ENCODE measurements around the gene RGS3.

GRCh38 chr9:113546566-113546965 is 83.0 kb downstream of the RGS3 start:
- TF ChIP-seq, protein P1, sequence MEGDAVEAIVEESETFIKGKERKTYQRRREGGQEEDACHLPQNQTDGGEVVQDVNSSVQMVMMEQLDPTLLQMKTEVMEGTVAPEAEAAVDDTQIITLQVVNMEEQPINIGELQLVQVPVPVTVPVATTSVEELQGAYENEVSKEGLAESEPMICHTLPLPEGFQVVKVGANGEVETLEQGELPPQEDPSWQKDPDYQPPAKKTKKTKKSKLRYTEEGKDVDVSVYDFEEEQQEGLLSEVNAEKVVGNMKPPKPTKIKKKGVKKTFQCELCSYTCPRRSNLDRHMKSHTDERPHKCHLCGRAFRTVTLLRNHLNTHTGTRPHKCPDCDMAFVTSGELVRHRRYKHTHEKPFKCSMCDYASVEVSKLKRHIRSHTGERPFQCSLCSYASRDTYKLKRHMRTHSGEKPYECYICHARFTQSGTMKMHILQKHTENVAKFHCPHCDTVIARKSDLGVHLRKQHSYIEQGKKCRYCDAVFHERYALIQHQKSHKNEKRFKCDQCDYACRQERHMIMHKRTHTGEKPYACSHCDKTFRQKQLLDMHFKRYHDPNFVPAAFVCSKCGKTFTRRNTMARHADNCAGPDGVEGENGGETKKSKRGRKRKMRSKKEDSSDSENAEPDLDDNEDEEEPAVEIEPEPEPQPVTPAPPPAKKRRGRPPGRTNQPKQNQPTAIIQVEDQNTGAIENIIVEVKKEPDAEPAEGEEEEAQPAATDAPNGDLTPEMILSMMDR (IDR thresholded peaks at IDR 0.05) = no peak
- TF ChIP-seq POLR2A (IDR thresholded peaks at IDR 0.05) = no peak
